OCI-LY1 (cell line): Measurements from ENCODE around the gene REPS1.

ENCODE experiments used
- H2AFZ ChIP-seq: fragments of 200-600 bp; sonication (generic), shearing (Covaris generic); 2 replicates; pipeline ENCODE4 v1.6.0; 2014; ENCODE audit warnings: antibody characterized with exemption, mild to moderate bottlenecking, low read length
- H3F3A ChIP-seq: fragments of 200-600 bp; sonication (generic), shearing (Covaris generic); 2 replicates; pipeline ENCODE4 v1.6.0; 2014; ENCODE audit warnings: mild to moderate bottlenecking, antibody characterized with exemption, low read length, moderate library complexity; ENCODE audit not compliant: insufficient read depth
- H3K27ac ChIP-seq: fragments of 200-600 bp; sonication (generic); 2 replicates; pipeline ENCODE4 v1.5.1; 2014; ENCODE audit warnings: low read length, mixed run types, mild to moderate bottlenecking, low read depth; ENCODE audit not compliant: poor library complexity, severe bottlenecking
- H3K27me3 ChIP-seq: fragments of 200-600 bp; sonication (generic); 2 replicates; pipeline ENCODE4 v1.6.0; 2014; ENCODE audit warnings: antibody characterized with exemption, mild to moderate bottlenecking, low read length, moderate library complexity; ENCODE audit not compliant: insufficient read depth
- H3K36me3 ChIP-seq: fragments of 200-600 bp; sonication (generic); 2 replicates; pipeline ENCODE4 v1.6.1; 2014; ENCODE audit warnings: mild to moderate bottlenecking, antibody characterized with exemption, low read length, moderate library complexity, mixed read lengths; ENCODE audit not compliant: insufficient read depth
- H3K4me1 ChIP-seq: fragments of 200-600 bp; sonication (generic); 2 replicates; pipeline ENCODE4 v1.5.1; 2014; ENCODE audit warnings: mild to moderate bottlenecking, low read length, moderate library complexity; ENCODE audit not compliant: insufficient read depth, severe bottlenecking
- H3K4me2 ChIP-seq: fragments of 200-600 bp; sonication (generic), shearing (Covaris generic); 2 replicates; pipeline ENCODE4 v1.6.1; 2014; ENCODE audit warnings: low read length
- H3K4me3 ChIP-seq: fragments of 200-600 bp; sonication (generic); 2 replicates; pipeline ENCODE4 v1.5.1; 2014; ENCODE audit warnings: low read length, low read depth, mild to moderate bottlenecking, mixed read lengths; ENCODE audit not compliant: poor library complexity, severe bottlenecking
- H3K79me2 ChIP-seq: fragments of 200-600 bp; shearing (Covaris generic); 2 replicates; pipeline ENCODE4 v1.6.1; 2016; ENCODE audit warnings: mixed run types, low read length, mixed read lengths; ENCODE audit not compliant: insufficient read depth
- H3K9ac ChIP-seq: fragments of 200-600 bp; sonication (generic), shearing (Covaris generic); 2 replicates; pipeline ENCODE4 v1.6.1; 2014; ENCODE audit warnings: mild to moderate bottlenecking, low read length, mixed read lengths
- H3K9me2 ChIP-seq: fragments of 200-600 bp; sonication (generic), shearing (Covaris generic); 2 replicates; pipeline ENCODE4 v1.6.1; 2014; ENCODE audit warnings: low read depth, mild to moderate bottlenecking, low read length, mixed read lengths
- H3K9me3 ChIP-seq: fragments of 200-600 bp; shearing (Covaris generic); 2 replicates; pipeline ENCODE4 v1.6.1; 2014; ENCODE audit warnings: low read length, mixed read lengths
- H4K20me1 ChIP-seq: fragments of 200-600 bp; sonication (generic), shearing (Covaris generic); 2 replicates; pipeline ENCODE4 v1.6.0; 2016; ENCODE audit warnings: mild to moderate bottlenecking, low read length; ENCODE audit not compliant: insufficient read depth
- EZH2 ChIP-seq: fragments of 200-600 bp; sonication (generic), shearing (Covaris generic); IDR thresholded peaks from 2 replicates; pipeline ENCODE4 v1.8.0; 2017; ENCODE audit warnings: borderline replicate concordance, mixed run types, mild to moderate bottlenecking, antibody characterized with exemption, low read length, moderate library complexity, mixed read lengths
- TF ChIP-seq, protein P1 (sequence below): fragments of 200-600 bp; sonication (generic), shearing (Covaris generic); IDR thresholded peaks from 2 replicates; pipeline ENCODE4 v1.5.1; 2017; ENCODE audit warnings: mild to moderate bottlenecking, antibody characterized with exemption, low read length, moderate library complexity, mixed read lengths

REPS1 gene

GRCh38 chr6:138972226-138972665 lies 15.8 kb downstream of the REPS1 start:
- H3K27ac ChIP-seq = no peak overlapping the region
- no peak for TF ChIP-seq EZH2
- TF ChIP-seq, protein P1, sequence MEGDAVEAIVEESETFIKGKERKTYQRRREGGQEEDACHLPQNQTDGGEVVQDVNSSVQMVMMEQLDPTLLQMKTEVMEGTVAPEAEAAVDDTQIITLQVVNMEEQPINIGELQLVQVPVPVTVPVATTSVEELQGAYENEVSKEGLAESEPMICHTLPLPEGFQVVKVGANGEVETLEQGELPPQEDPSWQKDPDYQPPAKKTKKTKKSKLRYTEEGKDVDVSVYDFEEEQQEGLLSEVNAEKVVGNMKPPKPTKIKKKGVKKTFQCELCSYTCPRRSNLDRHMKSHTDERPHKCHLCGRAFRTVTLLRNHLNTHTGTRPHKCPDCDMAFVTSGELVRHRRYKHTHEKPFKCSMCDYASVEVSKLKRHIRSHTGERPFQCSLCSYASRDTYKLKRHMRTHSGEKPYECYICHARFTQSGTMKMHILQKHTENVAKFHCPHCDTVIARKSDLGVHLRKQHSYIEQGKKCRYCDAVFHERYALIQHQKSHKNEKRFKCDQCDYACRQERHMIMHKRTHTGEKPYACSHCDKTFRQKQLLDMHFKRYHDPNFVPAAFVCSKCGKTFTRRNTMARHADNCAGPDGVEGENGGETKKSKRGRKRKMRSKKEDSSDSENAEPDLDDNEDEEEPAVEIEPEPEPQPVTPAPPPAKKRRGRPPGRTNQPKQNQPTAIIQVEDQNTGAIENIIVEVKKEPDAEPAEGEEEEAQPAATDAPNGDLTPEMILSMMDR = no peak
- H3K9me3 ChIP-seq = no peaks in the 10 kb centered on the region
- H3F3A ChIP-seq = no peaks in the 10 kb centered on the region
- no peaks in the 10 kb centered on the region for H3K4me1 ChIP-seq
- H2AFZ ChIP-seq = no peak overlapping the region
- no peaks in the 10 kb centered on the region for H3K27me3 ChIP-seq
- H3K79me2 ChIP-seq = peaks cover 71% of the 10 kb centered on the region
- no peaks in the 10 kb centered on the region for H3K36me3 ChIP-seq
- H3K4me2 ChIP-seq = no peak overlapping the region
- no peaks in the 10 kb centered on the region for H3K9me2 ChIP-seq
- no peaks in the 10 kb centered on the region for H4K20me1 ChIP-seq
- no peak overlapping the region for H3K4me3 ChIP-seq
- no peak overlapping the region for H3K9ac ChIP-seq

DNA sequence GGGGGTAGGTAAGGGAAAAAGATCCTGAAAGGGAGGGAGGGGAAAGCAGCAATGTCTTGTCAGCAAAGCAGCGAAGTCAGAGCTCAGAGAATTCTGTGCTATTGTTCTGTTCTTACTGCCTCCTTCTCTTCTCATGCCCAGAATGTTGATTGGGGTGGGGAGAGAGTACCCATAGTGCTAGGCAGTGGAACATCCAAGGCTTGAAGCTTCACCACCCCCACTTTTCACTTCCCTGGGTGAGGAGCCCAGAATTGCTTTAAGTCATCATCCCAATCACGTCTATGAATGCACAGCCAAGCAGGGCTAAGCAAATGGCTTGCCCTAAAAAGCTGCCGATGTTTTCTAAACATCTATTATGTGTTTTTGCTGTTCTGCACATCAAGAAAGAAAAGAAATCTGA lies 16.5 kb downstream of the REPS1 start:
- no peaks in the 10 kb centered on the region for H3F3A ChIP-seq
- no peak overlapping the region for H3K9ac ChIP-seq
- no peak overlapping the region for H2AFZ ChIP-seq
- no peaks in the 10 kb centered on the region for H3K36me3 ChIP-seq
- no peak overlapping the region for H3K4me3 ChIP-seq
- H3K4me1 ChIP-seq = no peaks in the 10 kb centered on the region
- H3K4me2 ChIP-seq = no peak overlapping the region
- no peak overlapping the region for H3K27ac ChIP-seq
- TF ChIP-seq, protein P1 = no peak
- no peak for TF ChIP-seq EZH2
- no peaks in the 10 kb centered on the region for H3K9me2 ChIP-seq
- peaks cover 68% of the 10 kb centered on the region for H3K79me2 ChIP-seq
- H3K9me3 ChIP-seq = no peaks in the 10 kb centered on the region
- no peaks in the 10 kb centered on the region for H4K20me1 ChIP-seq
- H3K27me3 ChIP-seq = no peaks in the 10 kb centered on the region

GRCh38 chr6:138970856-138971425 lies 17.1 kb downstream of the REPS1 start:
- no peaks in the 10 kb centered on the region for H3K9me3 ChIP-seq
- no peaks in the 10 kb centered on the region for H3F3A ChIP-seq
- no peaks in the 10 kb centered on the region for H3K4me1 ChIP-seq
- no peak overlapping the region for H3K27ac ChIP-seq
- no peaks in the 10 kb centered on the region for H4K20me1 ChIP-seq
- no peaks in the 10 kb centered on the region for H3K27me3 ChIP-seq
- H3K9me2 ChIP-seq = no peaks in the 10 kb centered on the region
- no peak overlapping the region for H3K9ac ChIP-seq
- no peaks in the 10 kb centered on the region for H3K36me3 ChIP-seq
- H3K4me3 ChIP-seq = no peak overlapping the region
- TF ChIP-seq, protein P1 = no peak
- no peak for TF ChIP-seq EZH2
- peaks cover 65% of the 10 kb centered on the region for H3K79me2 ChIP-seq
- H2AFZ ChIP-seq = no peak overlapping the region
- no peak overlapping the region for H3K4me2 ChIP-seq
